ENCODE measurements around the gene CDH13.

GRCh38 chr16:82864332-82865040 lies 237.7 kb downstream of the CDH13 start:
- TF ChIP-seq GATA2 (IDR thresholded peaks at IDR 0.05; ENCODE audit: low read depth, low read length) (no peak), GATA3 (IDR thresholded peaks at IDR 0.05; ENCODE audit: low read depth, low read length) (no peak)

All from SH-SY5Y (cell line).